GM18951 (cell line): Measurements from ENCODE around the gene ASB6.

Source experiments
- POLR2A ChIP-seq: IDR thresholded peaks from 4 replicates; pipeline ENCODE4 v1.6.1; 2011; ENCODE audit warnings: mild to moderate bottlenecking; ENCODE audit not compliant: insufficient read length, insufficient read depth; ENCODE audit errors: extremely low read depth
- in situ Hi-C: fragments of 300-500 bp; cut with MboI; formaldehyde crosslinking; loops from one replicate; pipeline ENCODE4 v1.12.0; 2022; ENCODE audit warnings: low sequenced_read_pairs, mixed read lengths, inconsistent platforms; ENCODE audit not compliant: unreplicated experiment

ASB6 gene, protein sequence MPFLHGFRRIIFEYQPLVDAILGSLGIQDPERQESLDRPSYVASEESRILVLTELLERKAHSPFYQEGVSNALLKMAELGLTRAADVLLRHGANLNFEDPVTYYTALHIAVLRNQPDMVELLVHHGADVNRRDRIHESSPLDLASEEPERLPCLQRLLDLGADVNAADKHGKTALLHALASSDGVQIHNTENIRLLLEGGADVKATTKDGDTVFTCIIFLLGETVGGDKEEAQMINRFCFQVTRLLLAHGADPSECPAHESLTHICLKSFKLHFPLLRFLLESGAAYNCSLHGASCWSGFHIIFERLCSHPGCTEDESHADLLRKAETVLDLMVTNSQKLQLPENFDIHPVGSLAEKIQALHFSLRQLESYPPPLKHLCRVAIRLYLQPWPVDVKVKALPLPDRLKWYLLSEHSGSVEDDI

DNA sequence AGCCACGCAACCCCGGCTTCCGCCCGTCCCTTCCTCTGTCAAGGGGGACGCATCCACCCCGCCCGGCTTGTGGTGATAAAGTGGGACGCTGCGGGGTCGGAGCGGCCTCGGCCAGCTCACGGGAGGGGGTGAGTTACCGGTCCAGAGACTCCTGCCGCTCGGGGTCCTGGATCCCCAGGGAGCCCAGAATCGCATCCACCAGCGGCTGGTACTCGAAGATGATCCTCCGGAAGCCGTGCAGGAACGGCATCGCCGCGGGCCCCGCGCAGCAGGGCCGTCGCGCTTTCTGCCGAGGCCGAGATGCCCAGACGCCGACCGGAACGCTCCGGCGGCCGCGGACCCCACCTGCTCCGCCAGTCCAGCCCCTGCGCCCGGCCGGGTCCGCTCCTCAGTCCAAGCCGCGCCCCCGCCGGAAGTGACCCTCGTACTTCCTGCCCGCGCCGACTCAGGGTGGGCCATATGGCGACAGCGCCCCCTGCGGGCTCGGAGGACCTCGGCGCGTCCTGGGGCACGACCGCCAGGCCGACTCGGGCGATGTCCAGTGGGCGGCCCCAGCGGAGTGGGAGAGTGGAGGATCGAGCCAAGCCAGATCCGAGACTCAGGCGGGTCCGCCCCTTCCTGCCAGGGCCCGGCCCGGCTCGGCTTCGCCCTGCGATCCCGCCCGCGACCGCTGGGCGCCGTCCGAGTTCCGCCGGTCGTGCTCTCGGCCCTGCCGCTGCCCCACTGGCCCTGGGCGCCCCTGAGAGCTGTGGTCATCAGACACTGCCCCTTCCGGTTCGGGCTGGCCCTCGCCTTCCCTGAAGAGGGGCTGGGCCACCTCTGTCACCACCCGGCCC lies at the start of gene ASB6:
TSS of gene ASB6 (minus strand) at position 402 of the 836 bp plus-strand sequence. CDS start at position 250, 152 bp downstream.
- in situ Hi-C loops: no loop called here
- peak; percentile 79 for TF ChIP-seq POLR2A

DNA sequence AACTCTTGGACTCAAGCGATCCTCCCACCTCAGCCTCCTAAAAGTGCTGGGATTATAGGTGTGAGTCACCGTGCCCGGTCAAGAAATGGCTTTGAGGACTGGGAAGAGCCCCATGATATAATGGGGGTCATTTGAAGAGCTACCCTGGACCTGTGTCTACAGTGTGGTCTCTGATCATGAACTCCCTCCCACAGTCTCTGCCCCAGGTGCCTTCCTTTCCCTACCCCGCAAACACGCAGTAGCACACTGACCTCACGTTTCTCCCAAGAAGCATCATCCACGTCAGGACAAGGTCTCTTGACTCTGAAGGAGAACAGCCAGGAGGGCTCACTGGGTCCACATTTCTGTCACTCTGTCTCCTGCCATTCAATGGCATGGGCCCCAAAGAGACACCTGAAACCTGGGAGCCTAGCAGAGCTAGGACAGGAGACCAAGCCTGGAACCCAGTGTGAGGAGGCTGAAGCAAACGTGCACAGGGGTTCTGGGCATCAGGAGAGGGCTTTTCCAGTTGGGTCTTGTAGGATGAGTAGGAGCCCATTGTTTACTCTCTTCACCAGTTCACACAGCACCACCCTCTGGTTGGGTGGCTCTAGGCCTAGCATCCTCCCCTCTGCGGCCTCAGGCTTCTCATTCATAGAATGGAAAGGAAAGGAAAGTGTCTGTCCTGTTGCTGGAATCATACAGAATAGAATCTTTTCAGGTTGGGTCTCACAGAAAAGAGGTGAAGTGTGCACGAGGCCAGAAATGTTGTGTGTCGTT lies 46.5 kb upstream of the ASB6 start:
- in situ Hi-C loops: no loop called here
- TF ChIP-seq POLR2A: no peak

DNA sequence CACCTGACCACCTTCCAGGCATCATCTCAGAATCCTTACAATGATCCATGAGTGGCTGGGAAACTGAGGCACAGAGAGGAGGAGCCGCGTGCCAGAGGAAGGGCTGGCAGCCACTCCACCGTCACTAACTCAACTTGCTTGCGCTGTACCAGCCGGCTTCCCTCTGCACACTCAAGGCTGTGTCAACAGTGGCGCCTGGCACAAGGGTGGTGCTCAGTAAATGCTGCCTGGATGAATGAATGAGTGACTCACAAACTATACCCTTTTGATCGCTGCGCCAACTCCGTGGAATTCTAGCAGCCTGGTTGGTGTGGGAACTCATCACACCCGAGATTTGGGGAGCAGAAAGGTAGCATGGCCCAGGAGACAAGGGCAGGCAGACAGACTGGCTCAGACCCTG lies 45.4 kb upstream of the ASB6 start:
- in situ Hi-C loops: no loop called here

DNA sequence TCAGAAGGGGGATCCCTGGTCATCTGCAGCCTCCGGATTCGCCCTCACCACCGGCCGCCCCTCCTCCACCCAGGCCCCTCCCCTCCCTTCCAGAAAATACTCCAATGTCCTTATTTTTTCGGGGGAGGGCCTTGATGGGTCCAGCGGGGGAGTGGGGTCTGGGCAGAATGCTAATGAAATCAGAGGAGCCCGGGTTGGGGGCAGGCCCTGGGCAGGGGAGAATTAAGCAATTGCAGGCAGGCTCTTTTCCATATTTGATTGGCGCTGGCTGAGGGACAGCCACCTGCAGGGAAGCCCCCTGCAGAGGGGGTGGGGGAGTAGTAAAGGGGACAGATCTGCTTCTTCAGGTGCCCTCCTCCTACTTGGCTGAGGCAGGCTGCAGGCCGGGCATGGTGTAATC lies 44.8 kb upstream of the ASB6 start:
- in situ Hi-C loops: no loop called here

More for the DNA sequence above, 45.4 kb upstream of the ASB6 start:
- TF ChIP-seq POLR2A: no peak

DNA sequence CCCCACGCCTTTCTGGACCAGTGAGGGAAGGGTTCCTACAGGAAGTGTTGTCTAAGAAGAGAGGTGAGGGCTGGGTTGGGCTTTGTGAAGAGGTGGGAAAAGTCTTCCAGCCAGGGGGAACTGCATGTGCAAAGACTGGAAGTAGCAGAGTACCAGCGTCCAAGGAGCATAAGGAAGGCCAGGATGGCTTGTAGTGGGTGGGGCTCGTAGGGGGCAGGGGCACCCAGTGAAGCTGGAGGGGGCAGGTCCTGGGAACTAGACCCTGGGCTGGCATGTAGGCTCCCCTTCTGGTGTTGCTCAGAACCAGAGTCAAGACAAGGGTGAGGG lies 43.9 kb upstream of the ASB6 start:
- in situ Hi-C loops: no loop called here
- no peak for TF ChIP-seq POLR2A

More for the DNA sequence above, 44.8 kb upstream of the ASB6 start:
- no peak for TF ChIP-seq POLR2A

DNA sequence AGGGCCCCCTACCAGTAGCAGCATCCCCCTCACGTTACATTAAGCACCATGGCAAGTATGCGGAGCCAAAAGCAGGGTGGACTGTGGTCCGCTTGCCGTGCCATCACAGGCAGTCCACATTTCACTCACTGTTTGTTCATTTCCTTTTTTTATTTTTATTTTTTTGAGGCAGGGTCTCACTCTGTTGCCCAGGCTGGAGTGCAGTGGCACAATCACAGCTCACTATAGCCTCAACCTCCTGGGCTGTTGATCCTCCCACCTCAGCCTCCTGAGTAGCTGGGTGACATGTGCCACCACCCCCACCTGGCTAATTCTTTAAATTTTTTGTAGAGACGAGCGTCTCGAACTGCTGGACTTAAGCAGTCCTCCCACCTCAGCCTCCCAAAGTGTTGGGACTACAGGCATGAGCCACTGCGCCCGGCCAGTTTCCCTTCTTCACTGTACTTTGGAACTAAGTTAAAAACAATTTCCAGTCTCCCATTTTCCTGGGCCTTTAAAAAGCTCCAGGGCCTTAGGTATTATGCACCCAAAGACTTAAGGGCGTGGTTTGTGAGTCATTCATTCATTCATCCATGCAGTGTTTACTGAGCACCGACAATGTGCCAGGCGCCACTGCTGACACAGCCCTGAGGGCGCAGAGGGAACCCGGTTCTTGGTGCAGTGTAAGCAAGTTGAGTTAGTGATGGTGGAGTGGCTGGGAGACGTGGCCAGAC lies 43.4 kb upstream of the ASB6 start:
- in situ Hi-C loops: no loop called here

DNA sequence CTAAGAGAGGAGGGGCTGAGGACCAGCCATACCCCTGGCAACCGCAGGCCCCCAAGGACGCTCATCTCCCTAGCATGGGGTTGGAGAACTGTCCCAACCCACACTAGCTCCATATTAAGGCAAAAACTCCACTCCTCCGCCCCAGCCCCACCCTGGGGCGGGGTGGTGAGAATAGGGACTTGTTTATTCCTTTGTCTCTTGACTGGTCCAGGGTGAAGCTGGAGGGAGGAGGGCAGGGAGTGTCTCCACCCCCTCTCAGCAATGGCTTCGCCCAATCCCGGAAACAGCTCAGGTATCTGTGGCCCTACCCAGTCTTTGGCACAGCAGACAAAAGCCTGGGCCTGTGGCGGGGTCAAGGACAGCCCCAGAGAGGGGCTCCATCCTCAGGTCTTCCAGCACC lies 40.4 kb upstream of the ASB6 start:
- TF ChIP-seq POLR2A: no peak
- in situ Hi-C loops: no loop called here

More for the DNA sequence above, 43.4 kb upstream of the ASB6 start:
- TF ChIP-seq POLR2A: no peak

DNA sequence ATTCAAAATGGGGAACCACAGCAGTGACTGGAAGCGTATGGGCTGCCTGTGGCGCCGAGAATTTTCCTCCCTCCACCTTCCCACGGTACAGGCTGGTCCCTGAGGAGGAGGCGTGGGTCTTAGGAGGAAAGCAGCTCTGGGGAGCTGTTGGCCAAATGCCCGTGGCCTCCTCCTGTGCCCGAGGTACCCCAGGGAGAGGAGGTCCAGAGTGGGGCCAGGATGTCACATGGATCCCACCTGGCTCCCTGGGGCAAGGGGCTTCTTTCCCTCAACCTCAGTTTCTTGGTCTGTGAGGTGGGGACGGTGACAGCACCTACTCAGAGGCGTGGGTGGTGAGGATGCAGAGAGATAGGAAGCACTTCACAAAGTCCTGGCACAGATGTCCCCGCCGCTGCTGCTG lies 40.0 kb upstream of the ASB6 start:
- in situ Hi-C loops: no loop called here
- TF ChIP-seq POLR2A: no peak

DNA sequence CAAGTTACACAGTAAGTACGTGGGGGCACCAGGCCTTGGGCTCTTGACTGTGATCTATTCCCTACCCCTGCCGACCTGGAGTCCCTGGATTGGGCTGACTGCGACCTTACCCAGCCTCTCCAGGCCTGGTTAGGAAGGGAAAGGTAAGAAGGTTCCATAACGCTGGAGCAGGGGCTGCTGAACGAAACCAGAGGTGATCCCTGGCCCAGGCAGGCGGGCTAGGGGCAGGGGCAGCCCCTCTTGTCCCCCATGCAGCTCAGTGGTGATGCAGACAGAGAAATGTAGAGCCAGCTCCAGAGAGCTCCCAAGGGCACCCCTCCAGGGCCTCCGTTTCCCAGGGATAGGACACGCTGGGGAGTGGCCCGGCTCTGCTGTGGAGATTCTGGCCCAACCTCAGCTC lies 37.6 kb upstream of the ASB6 start:
- no peak for TF ChIP-seq POLR2A
- in situ Hi-C loops: no loop called here

DNA sequence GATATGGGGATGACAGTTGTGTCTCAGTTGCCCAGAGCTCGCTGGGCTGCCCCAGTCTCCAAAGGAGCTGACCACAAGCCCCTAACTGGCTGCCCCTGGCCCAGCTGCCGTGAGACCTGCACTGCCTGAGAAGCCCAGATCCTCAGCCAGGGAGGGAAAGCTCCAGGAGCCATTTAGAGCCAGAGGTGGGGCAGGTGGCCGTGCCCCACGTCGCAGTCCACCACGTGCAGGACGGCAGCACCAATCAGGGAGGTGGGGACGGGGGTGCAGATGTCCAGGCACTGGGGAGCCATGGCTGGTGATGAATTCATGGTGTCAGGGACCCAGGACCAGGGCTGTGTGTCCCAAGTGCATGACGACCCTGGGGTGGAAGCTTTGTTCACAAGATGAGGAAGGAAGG lies 36.9 kb upstream of the ASB6 start:
- TF ChIP-seq POLR2A: no peak
- in situ Hi-C loops: no loop called here

DNA sequence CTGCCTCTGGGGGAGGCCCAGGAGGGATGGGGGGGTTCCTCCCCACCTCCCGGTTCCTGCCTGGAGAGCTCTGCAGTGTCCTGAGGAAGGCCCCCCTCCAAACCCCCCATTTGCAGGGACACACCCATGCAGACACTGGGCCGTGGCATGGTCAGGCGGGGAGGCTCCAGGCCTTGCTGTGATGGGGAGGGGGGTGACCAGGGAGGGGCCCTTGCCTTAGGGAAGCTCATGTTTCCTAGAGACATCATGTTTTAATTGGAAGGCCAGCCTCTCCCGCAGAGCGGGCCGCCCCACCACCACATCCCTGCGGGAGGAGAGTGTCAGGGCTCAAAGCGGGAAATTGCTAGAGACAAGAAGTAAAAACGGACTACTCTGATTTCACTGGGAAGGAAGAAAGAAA lies 35.5 kb upstream of the ASB6 start:
- no peak for TF ChIP-seq POLR2A
- in situ Hi-C loops: no loop called here

DNA sequence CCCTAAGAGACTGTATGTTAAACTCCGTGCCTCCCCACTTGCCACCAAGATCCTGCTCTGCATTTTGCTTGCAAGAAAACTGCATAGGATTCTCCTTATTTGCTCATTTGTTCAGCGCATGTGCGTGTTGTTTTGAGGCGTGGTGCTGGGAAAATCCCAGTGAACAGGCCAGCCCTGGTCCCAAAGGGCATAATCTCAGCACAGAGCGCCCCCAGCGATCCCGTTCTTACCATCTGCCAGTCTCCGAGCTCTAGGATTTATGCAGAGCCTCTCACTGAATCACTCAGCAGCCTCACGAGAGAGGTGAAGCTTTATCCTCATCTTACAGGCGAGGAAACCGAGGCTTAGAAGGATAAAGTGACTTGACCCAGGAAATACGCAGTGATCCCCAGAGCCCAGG lies 35.0 kb upstream of the ASB6 start:
- TF ChIP-seq POLR2A: no peak
- in situ Hi-C loops: no loop called here

DNA sequence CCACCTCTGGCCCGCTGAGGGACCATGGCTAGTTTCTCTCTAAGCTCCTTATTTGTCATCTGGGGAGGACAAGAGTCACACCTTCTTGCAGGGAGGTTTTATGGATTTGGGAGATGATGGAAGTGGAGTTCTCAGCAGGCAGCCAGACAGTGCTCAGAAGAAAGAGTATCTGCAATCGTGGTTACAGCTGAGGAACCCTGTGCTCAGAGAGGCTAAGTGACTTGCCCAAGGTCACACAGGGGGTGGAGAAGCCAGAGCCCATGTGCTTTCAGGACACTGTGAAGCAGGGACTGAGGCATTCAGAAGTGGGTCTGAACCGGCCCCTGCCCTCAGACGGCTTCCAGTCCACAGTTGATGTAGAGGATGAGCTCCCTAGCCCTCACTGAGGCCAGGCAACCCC lies 34.3 kb upstream of the ASB6 start:
- in situ Hi-C loops: no loop called here
- TF ChIP-seq POLR2A: no peak
